B cell (primary cell): ENCODE results near the gene GLIPR1. TPM values are rescaled to one million over a fixed set of nuclear protein-coding genes. Genes with fewer than 3 reads are reported as not detected.

Experiments used
- ATAC-seq: fragments of 200-7000 bp; cut with Tn5 transposase; one replicate; pipeline ENCODE4 v1.10.0; 2021; ENCODE audit warnings: low read depth, mild to moderate bottlenecking, moderate number of reproducible peaks, moderate library complexity
- CTCF ChIA-PET: fragments of 350-600 bp; sonication (Branson Sonifier 250); formaldehyde crosslinking; loops from one replicate; lab custom pipeline; 2021; ENCODE audit warnings: antibody characterized with exemption, inconsistent platforms; lab: Charles Lee
- POLR2A ChIA-PET: fragments of 350-600 bp; sonication (Branson Sonifier 250); formaldehyde crosslinking; loops from one replicate; lab custom pipeline; 2021; ENCODE audit warnings: antibody characterized with exemption; lab: Charles Lee
- DNase-seq: peaks from one replicate; pipeline ENCODE4 v3.0.0; 2013
- H2AFZ ChIP-seq: 2 replicates; pipeline ENCODE4 v1.6.1; 2012; ENCODE audit warnings: mild to moderate bottlenecking, low read depth, low read length; ENCODE audit not compliant: insufficient read depth, poor library complexity, severe bottlenecking
- H3K27ac ChIP-seq, 2 donors: 1 replicate in 1 of 2; 2 replicates in 1 of 2; pipeline ENCODE4 v1.5.1; 2012 to 2013; ENCODE audit warnings: low read length in 2 of 2, mild to moderate bottlenecking in 2 of 2, moderate library complexity in 1 of 2
- H3K27me3 ChIP-seq, 4 experiments: fragments of 200-600 bp in 1 of 4; sonication (generic) in 1 of 4; replicated peaks in 1 of 4; 1 replicate in 2 of 4; 2 replicates in 2 of 4; pipeline versions ENCODE4 v1.6.1 to v1.7.0; 2013 to 2016; ENCODE audit warnings: low read length in 3 of 4, mild to moderate bottlenecking in 2 of 4, mixed read lengths in 1 of 4, moderate library complexity in 1 of 4; ENCODE audit not compliant: insufficient read depth in 4 of 4, control insufficient read depth in 3 of 4; ENCODE audit errors: control extremely low read depth in 1 of 4
- H3K36me3 ChIP-seq, 2 experiments: replicated peaks in 1 of 2; 1 replicate in 1 of 2; 2 replicates in 1 of 2; pipeline versions ENCODE4 v1.6.1 to v1.7.1; 2013; ENCODE audit warnings: low read length in 1 of 2; ENCODE audit not compliant: insufficient read depth in 2 of 2, control insufficient read depth in 1 of 2; ENCODE audit errors: control extremely low read depth in 1 of 2, extremely low read depth in 1 of 2
- H3K4me1 ChIP-seq, 2 donors: fragments of 200-600 bp in 1 of 2; sonication (generic) in 1 of 2; 1 replicate in 1 of 2; 2 replicates in 1 of 2; pipeline versions ENCODE4 v1.5.1 to v1.6.1; 2013 to 2017; ENCODE audit warnings: low read length in 2 of 2; ENCODE audit not compliant: control insufficient read depth in 2 of 2, insufficient read depth in 2 of 2
- H3K4me2 ChIP-seq: replicated peaks from 2 replicates; pipeline ENCODE3; 2012; ENCODE audit warnings: mild to moderate bottlenecking, low read depth, low read length; ENCODE audit not compliant: poor library complexity, severe bottlenecking
- H3K4me3 ChIP-seq, 5 experiments: fragments of 200-600 bp in 1 of 5; sonication (generic) in 1 of 5; 1 replicate in 3 of 5; 2 replicates in 2 of 5; pipeline versions ENCODE4 v1.5.1 to v1.7.0; 2011 to 2016; ENCODE audit warnings: low read length in 4 of 5, mild to moderate bottlenecking in 4 of 5, low read depth in 2 of 5, control low read depth in 1 of 5, moderate library complexity in 1 of 5; ENCODE audit not compliant: insufficient read depth in 1 of 5; ENCODE audit errors: control extremely low read depth in 1 of 5, extremely low read depth in 1 of 5
- H3K79me2 ChIP-seq: fragments of 200-600 bp; sonication (generic); one replicate; pipeline ENCODE4 v1.6.0; 2016; ENCODE audit warnings: low read length; ENCODE audit not compliant: control insufficient read depth, insufficient read depth
- H3K9ac ChIP-seq: fragments of 200-600 bp; sonication (generic); 2 replicates; pipeline ENCODE4 v1.6.1; 2017; ENCODE audit warnings: mild to moderate bottlenecking, low read length, moderate library complexity
- H3K9me3 ChIP-seq, 3 donors: one replicate each; pipeline versions ENCODE4 v1.6.1 to v1.7.1; 2013; ENCODE audit warnings: low read length in 2 of 3; ENCODE audit not compliant: control insufficient read depth in 2 of 3, insufficient read depth in 1 of 3; ENCODE audit errors: control extremely low read depth in 1 of 3
- H4K20me1 ChIP-seq: 2 replicates; pipeline ENCODE4 v1.6.0; 2012; ENCODE audit warnings: mild to moderate bottlenecking, low read length; ENCODE audit not compliant: insufficient read depth, control insufficient read depth, poor library complexity, severe bottlenecking
- H3K27ac Mint-ChIP-seq: one replicate; pipeline ENCODE4 v1.8.0; 2021; ENCODE audit warnings: mixed read lengths
- H3K27me3 Mint-ChIP-seq: one replicate; pipeline ENCODE4 v1.8.0; 2021; ENCODE audit warnings: mixed read lengths
- H3K4me1 Mint-ChIP-seq: one replicate; pipeline ENCODE4 v1.8.0; 2021; ENCODE audit warnings: mixed read lengths
- H3K4me3 Mint-ChIP-seq: one replicate; pipeline ENCODE4 v1.8.0; 2021; ENCODE audit warnings: mixed read lengths
- H3K9me3 Mint-ChIP-seq: one replicate; pipeline ENCODE4 v1.8.0; 2022; ENCODE audit warnings: mixed read lengths; ENCODE audit not compliant: insufficient read depth
- CTCF ChIP-seq: fragments of 200-600 bp; IDR thresholded peaks from one replicate; pipeline ENCODE4 v1.8.0; 2022; ENCODE audit warnings: antibody characterized with exemption, mild to moderate bottlenecking
- EZH2 ChIP-seq: IDR thresholded peaks from 2 replicates; pipeline ENCODE4 v1.6.1; 2012; ENCODE audit warnings: borderline replicate concordance, low read depth, mild to moderate bottlenecking, moderate library complexity, low read length; ENCODE audit not compliant: insufficient read depth, poor library complexity, severe bottlenecking
- WGBS: methylation state at CpG from one replicate; pipeline ENCODE4 v1.1.5; 2013; ENCODE audit warnings: missing lambda C conversion rate; ENCODE audit not compliant: insufficient coverage; 5-methylcytosine and 5-hydroxymethylcytosine counted together
- intact Hi-C: fragments of 100-400 bp; cut with micrococcal nuclease; formaldehyde crosslinking; loops from one replicate; pipeline ENCODE4 v1.10.0; 2022
- polyA plus RNA-seq: library from polyadenylated mRNA; depleted of rRNA; stranded (reverse); fragments of >200 nt; gene quantifications from 2 replicates; pipeline ENCODE4 v1.2.3, GENCODE V29; 2012
- total RNA-seq, 2 donors: library from RNA; stranded (reverse); fragments of 120-200 nt in 1 of 2; gene quantifications; 1 replicate in 1 of 2; 2 replicates in 1 of 2; pipeline versions ENCODE4 v1.2.3 to v1.2.4, GENCODE V29; 2013 to 2022

Gene GLIPR1
- total and polyA plus RNA-seq, 2 donors (not counting 1 experiment from before 2014, with no cell fraction given) = 52.3 to 117 TPM

- POLR2A ChIA-PET = no interaction called here
- no peak overlapping the region for H3K27ac Mint-ChIP-seq
Measured at GRCh38 chr12:75503459-75503858, 22.9 kb downstream of the GLIPR1 start.

GRCh38 chr12:75503866-75504265 is 23.3 kb downstream of the GLIPR1 start:
- CTCF ChIA-PET = interaction anchor here (1.4 to 11.6 kb wide), 5 partner anchors 15 to 170 kb away, joined by 4 to 124 read pairs (median 16); partner anchors contain the start of genes GLIPR1, GLIPR1L1 and GLIPR1L2

More at GRCh38 chr12:75503459-75503858, 22.9 kb downstream of the GLIPR1 start:
- no peak for TF ChIP-seq EZH2
- no peak for TF ChIP-seq CTCF
- peaks cover 3% of the 10 kb centered on the region for H3K4me1 Mint-ChIP-seq
- H3K79me2 ChIP-seq = peaks cover 2% of the 10 kb centered on the region
- peaks cover 25 to 86% of the 10 kb centered on the region in 2 experiments for H3K36me3 ChIP-seq
- CTCF ChIA-PET = interaction anchor here (1.9 to 11.6 kb wide), 4 partner anchors 15 to 170 kb away, joined by 15 to 124 read pairs (median 31); partner anchors contain the start of genes GLIPR1, GLIPR1L1 and GLIPR1L2
- no peak overlapping the region for H3K4me2 ChIP-seq
- H3K9me3 ChIP-seq = no peaks in the 10 kb centered on the region
- no peak for ATAC-seq
- H3K9ac ChIP-seq = no peak overlapping the region
- no peak overlapping the region for H2AFZ ChIP-seq
- H4K20me1 ChIP-seq = no peaks in the 10 kb centered on the region
- no peaks in the 10 kb centered on the region for H3K4me1 ChIP-seq
- no peaks in the 10 kb centered on the region for H3K9me3 Mint-ChIP-seq
- H3K27ac ChIP-seq = no peak overlapping the region
- no peak for DNase-seq
- intact Hi-C loops = no loop called here
- no peak overlapping the region for H3K4me3 ChIP-seq
- 84% methylated on average over 3 of the region's 3 CpGs for WGBS
- H3K27me3 Mint-ChIP-seq = no peaks in the 10 kb centered on the region
- H3K27me3 ChIP-seq = no peaks in the 10 kb centered on the region
- no peak overlapping the region for H3K4me3 Mint-ChIP-seq

More at GRCh38 chr12:75503866-75504265, 23.3 kb downstream of the GLIPR1 start:
- intact Hi-C loops = no loop called here
- H3K4me1 Mint-ChIP-seq = peaks cover 3% of the 10 kb centered on the region
- no peak overlapping the region for H3K4me3 ChIP-seq
- H3K27ac Mint-ChIP-seq = no peak overlapping the region
- H3K4me3 Mint-ChIP-seq = no peak overlapping the region
- no peak overlapping the region for H2AFZ ChIP-seq
- no peaks in the 10 kb centered on the region for H3K27me3 Mint-ChIP-seq
- no peaks in the 10 kb centered on the region for H3K4me1 ChIP-seq
- no peaks in the 10 kb centered on the region for H3K27me3 ChIP-seq
- no peak overlapping the region for H3K4me2 ChIP-seq
- H4K20me1 ChIP-seq = no peaks in the 10 kb centered on the region
- no peaks in the 10 kb centered on the region for H3K9me3 ChIP-seq
- TF ChIP-seq CTCF (no peak), EZH2 (no peak)
- ATAC-seq = no peak
- WGBS = no CpG with 5 or more reads among the region's 3 CpGs
- H3K79me2 ChIP-seq = peaks cover 2% of the 10 kb centered on the region
- POLR2A ChIA-PET = no interaction called here
- H3K9ac ChIP-seq = no peak overlapping the region
- H3K36me3 ChIP-seq = peaks cover 22 to 82% of the 10 kb centered on the region in 2 experiments
- no peak for DNase-seq
- H3K27ac ChIP-seq = no peak overlapping the region
- no peaks in the 10 kb centered on the region for H3K9me3 Mint-ChIP-seq
